ENCODE measurements around the gene DUSP3.

Gene DUSP3

GRCh38 chr17:43723697-43724359, 54.9 kb downstream of the DUSP3 start:
- DNase-seq = peak; percentile 95

GRCh38 chr17:43722870-43723665, 55.7 kb downstream of the DUSP3 start:
- DNase-seq = no peak

- no peak for DNase-seq
Measured at GRCh38 chr17:43722269-43722619, 56.5 kb downstream of the DUSP3 start.

GRCh38 chr17:43721537-43722268, 57.1 kb downstream of the DUSP3 start:
- DNase-seq = peak; percentile 34

GRCh38 chr17:43720311-43721060, 58.3 kb downstream of the DUSP3 start:
- DNase-seq = peak; percentile 66

GRCh38 chr17:43719578-43719977, 59.2 kb downstream of the DUSP3 start:
- no peak for DNase-seq

- no peak for DNase-seq
Measured at GRCh38 chr17:43718544-43718943, 60.2 kb downstream of the DUSP3 start.

- DNase-seq = no peak
Measured at GRCh38 chr17:43717913-43718312, 60.9 kb downstream of the DUSP3 start.
